ENCODE results near the gene ETS1.

ETS1 gene

GRCh38 chr11:128532572-128533091 is 54.7 kb downstream of the ETS1 start:
- ChIA-PET POLR2A (interaction anchor here (0.7 kb wide), 1 partner anchor 247 kb away, joined by 3 read pairs; no protein-coding TSS in a partner anchor), CTCF (no interaction called here)
- TF ChIP-seq ZNF416 (tag by site-specific recombination; IDR thresholded peaks at IDR 0.05) (no peak), ZNF214 (tag by site-specific recombination; IDR thresholded peaks at IDR 0.05; ENCODE audit: borderline replicate concordance) (no peak)
- Histone ChIP-seq H3K9me3 (ENCODE audit: control insufficient read depth, insufficient read depth, low read depth, low read length) (no peaks in the 10 kb centered on the region), H3K27ac (ENCODE audit: extremely low read depth, low read depth, low read length) (no peak overlapping the region), H3K36me3 (ENCODE audit: control insufficient read depth in 2 of 2, insufficient read depth in 1 of 2, low read length in 2 of 2) (no peaks in the 10 kb centered on the region), H3K4me3 (ENCODE audit: low read depth, low read length) (no peak overlapping the region), H3K4me1 (ENCODE audit: control insufficient read depth, insufficient read depth, low read length) (no peaks in the 10 kb centered on the region)

- no peak for TF ChIP-seq ZNF555 (tag by site-specific recombination; conservative IDR thresholded peaks at IDR 0.05)
- no peak for TF ChIP-seq ZNF366 (tag by site-specific recombination; conservative IDR thresholded peaks at IDR 0.05)
- no peak for TF ChIP-seq ZXDB (tag by site-specific recombination; IDR thresholded peaks at IDR 0.05)
- TF ChIP-seq ZNF561 (tag by site-specific recombination; IDR thresholded peaks at IDR 0.05; ENCODE audit: borderline replicate concordance) = no peak
- no peak for TF ChIP-seq ZNF175 (tag by site-specific recombination; IDR thresholded peaks at IDR 0.05)
- POLR2A ChIA-PET = interaction anchor here (0.7 kb wide), 1 partner anchor 247 kb away, joined by 3 read pairs; no protein-coding TSS in a partner anchor
- H3K9me3 ChIP-seq (ENCODE audit: control insufficient read depth, insufficient read depth, low read depth, low read length) = no peaks in the 10 kb centered on the region
- CTCF ChIA-PET = no interaction called here
- H3K36me3 ChIP-seq (ENCODE audit: control insufficient read depth in 2 of 2, insufficient read depth in 1 of 2, low read length in 2 of 2) = no peaks in the 10 kb centered on the region
- no peaks in the 10 kb centered on the region for H3K4me1 ChIP-seq (ENCODE audit: control insufficient read depth, insufficient read depth, low read length)
- no peak overlapping the region for H3K27ac ChIP-seq (ENCODE audit: extremely low read depth, low read depth, low read length)
- H3K4me3 ChIP-seq (ENCODE audit: low read depth, low read length) = no peak overlapping the region
Measured at GRCh38 chr11:128532016-128532571, 55.3 kb downstream of the ETS1 start.

DNA sequence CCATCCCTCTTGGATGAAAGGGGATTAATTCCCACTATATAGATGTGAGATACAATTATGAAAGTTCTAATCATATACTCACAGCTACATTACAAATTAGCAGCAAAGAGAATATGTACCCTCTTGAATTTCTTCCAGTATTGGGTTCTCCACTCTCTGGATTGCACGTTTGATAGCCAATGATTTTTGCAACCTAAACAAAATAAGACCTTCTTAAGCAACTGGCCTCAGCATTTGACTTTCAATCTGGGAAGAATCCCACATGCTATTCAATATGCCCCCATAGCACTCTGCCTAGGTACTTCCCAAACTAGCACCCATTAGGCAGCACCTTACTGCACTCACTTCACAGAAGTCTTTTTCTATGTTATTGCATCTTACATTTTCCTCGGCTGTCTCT is 55.8 kb downstream of the ETS1 start:
- CTCF ChIA-PET = no interaction called here
- POLR2A ChIA-PET = no interaction called here
- Histone ChIP-seq H3K27ac (ENCODE audit: extremely low read depth, low read depth, low read length) (no peak overlapping the region), H3K4me1 (ENCODE audit: control insufficient read depth, insufficient read depth, low read length) (no peaks in the 10 kb centered on the region), H3K9me3 (ENCODE audit: control insufficient read depth, insufficient read depth, low read depth, low read length) (no peaks in the 10 kb centered on the region), H3K36me3 (ENCODE audit: control insufficient read depth in 2 of 2, insufficient read depth in 1 of 2, low read length in 2 of 2) (no peaks in the 10 kb centered on the region), H3K4me3 (ENCODE audit: low read depth, low read length) (no peak overlapping the region)
- TF ChIP-seq ZNF843 (tag by site-specific recombination; IDR thresholded peaks at IDR 0.05) (no peak), ZNF266 (tag by site-specific recombination; IDR thresholded peaks at IDR 0.05; ENCODE audit: low read depth) (no peak), ZNF48 (tag by site-specific recombination; IDR thresholded peaks at IDR 0.05) (no peak), ZNF677 (tag by site-specific recombination; IDR thresholded peaks at IDR 0.05) (no peak), ZNF239 (tag by site-specific recombination; IDR thresholded peaks at IDR 0.05) (no peak), ZNF214 (tag by site-specific recombination; IDR thresholded peaks at IDR 0.05; ENCODE audit: borderline replicate concordance) (no peak), SP3 (tag by site-specific recombination; IDR thresholded peaks at IDR 0.05) (no peak), MEIS1 (CRISPR knock-in tag; IDR thresholded peaks at IDR 0.05; ENCODE audit: borderline replicate concordance) (no peak), ZNF341 (tag by site-specific recombination; IDR thresholded peaks at IDR 0.05; ENCODE audit: low read depth) (no peak), YY1 (tag by site-specific recombination; IDR thresholded peaks at IDR 0.05) (no peak)

GRCh38 chr11:128530118-128531074 is 57.0 kb downstream of the ETS1 start:
- no peaks in the 10 kb centered on the region for H3K36me3 ChIP-seq (ENCODE audit: control insufficient read depth in 2 of 2, insufficient read depth in 1 of 2, low read length in 2 of 2)
- H3K27ac ChIP-seq (ENCODE audit: extremely low read depth, low read depth, low read length) = no peak overlapping the region
- H3K4me1 ChIP-seq (ENCODE audit: control insufficient read depth, insufficient read depth, low read length) = peaks cover 3% of the 10 kb centered on the region; the same call in 1 of the 2 replicates
- TF ChIP-seq ZBTB17 (tag by site-specific recombination; IDR thresholded peaks at IDR 0.05) (0 out of 2 replicates have a peak, but pooled peaks have one; percentile 35), ZNF624 (tag by site-specific recombination; IDR thresholded peaks at IDR 0.05) (no peak), ZNF146 (tag by site-specific recombination; IDR thresholded peaks at IDR 0.05) (no peak), PRDM10 (tag by site-specific recombination; IDR thresholded peaks at IDR 0.05) (peak; percentile 73)
- POLR2A ChIA-PET = interaction anchor here (1.1 kb wide), 1 partner anchor 11 kb away, joined by 3 read pairs; no protein-coding TSS in a partner anchor
- H3K4me3 ChIP-seq (ENCODE audit: low read depth, low read length) = no peak overlapping the region
- H3K9me3 ChIP-seq (ENCODE audit: control insufficient read depth, insufficient read depth, low read depth, low read length) = no peaks in the 10 kb centered on the region
- CTCF ChIA-PET = interaction anchor here (0.9 to 1.6 kb wide), 2 partner anchors 9 to 211 kb away, joined by 3 to 4 read pairs; no protein-coding TSS in a partner anchor

Data from HEK293 (cell line).